Hematopoietic multipotent progenitor cell treated with erythropoietin and hydrocortisone succinate and interleukin-3 and kit ligand, for 8 days (in vitro differentiated cells): ENCODE measurements around the gene ZFX.
"Not testable (repeated sequence)": the region's sequence is repeated elsewhere in the genome, so short reads cannot be mapped to it uniquely, and the experiment has no call there.

Experiments
- DNase-seq: peaks from one replicate; pipeline ENCODE4 v3.0.0-alpha.2; 2015

ZFX gene

GRCh38 chrX:24153178-24153795 is 3.8 kb downstream of the ZFX start:
- no peak for DNase-seq

- peak; percentile 19 for DNase-seq
Observed at GRCh38 chrX:24153796-24154189, 4.3 kb downstream of the ZFX start.

DNA sequence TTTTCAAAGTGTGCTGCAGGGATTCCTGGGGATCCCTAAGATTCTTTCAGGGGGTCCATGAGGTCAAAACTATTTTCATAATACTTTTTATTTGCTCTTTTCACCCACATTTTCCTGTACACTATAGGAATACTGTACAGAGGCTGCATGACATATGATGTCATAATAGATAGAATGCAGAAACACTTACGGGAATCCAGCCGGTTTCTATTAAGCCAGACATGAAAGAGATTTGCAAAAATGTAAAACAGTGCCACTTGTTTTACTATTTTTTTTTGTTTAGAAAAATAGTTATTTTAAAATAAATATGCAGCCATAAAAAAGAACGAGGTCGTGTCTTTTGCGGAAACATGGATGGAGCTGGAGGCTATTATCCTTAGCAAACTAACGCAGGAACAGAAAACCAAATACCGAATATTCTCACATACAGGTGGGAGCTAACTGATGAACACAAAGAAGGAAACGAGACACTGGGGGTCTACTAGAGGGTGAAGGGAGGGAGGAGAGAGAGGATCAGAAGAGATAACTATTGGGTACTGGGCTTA is 5.0 kb downstream of the ZFX start:
- DNase-seq = no peak

GRCh38 chrX:24155747-24156146 is 6.2 kb downstream of the ZFX start:
- DNase-seq = not testable (repeated sequence)

DNA sequence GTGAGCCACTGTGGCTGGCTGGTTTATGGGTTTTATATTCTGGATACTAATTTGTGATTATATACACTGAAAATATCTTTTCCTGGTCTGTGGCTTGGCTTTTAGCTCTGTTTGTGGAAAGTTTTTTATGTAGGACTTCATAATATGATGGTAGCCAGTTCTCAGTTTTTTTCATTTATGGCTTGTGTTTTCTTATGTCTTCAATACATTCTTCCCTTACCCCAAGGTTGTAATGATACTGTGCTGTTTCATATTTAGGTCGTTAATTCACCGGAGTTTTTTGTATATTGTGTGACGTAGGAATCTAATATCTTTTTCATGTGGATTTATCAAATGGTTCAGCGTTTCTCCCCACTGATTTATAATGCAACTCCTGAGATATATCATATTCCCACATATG is 6.6 kb downstream of the ZFX start:
- DNase-seq = no peak

- no peak for DNase-seq
Observed at GRCh38 chrX:24158881-24159280, 9.4 kb downstream of the ZFX start.

DNA sequence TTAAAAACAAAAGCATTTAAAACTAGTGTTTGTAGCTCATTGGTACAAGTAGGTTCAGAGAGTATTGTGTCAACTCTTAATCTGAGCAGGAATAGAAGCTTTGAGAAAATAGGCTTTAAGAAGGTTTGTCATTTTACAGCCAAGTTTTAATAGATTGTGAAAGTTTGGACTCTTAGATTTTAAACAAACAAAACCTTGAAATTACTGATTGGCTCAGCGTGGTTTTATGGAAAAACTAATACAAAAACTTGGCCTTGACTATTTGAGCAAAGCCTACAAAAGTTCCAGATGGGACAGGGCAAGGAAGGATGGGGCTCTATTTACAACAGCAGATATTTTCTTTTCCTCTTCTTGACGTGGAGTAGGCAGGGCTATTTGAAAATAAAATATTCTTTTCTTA is 16.5 kb downstream of the ZFX start:
- no peak for DNase-seq

DNA sequence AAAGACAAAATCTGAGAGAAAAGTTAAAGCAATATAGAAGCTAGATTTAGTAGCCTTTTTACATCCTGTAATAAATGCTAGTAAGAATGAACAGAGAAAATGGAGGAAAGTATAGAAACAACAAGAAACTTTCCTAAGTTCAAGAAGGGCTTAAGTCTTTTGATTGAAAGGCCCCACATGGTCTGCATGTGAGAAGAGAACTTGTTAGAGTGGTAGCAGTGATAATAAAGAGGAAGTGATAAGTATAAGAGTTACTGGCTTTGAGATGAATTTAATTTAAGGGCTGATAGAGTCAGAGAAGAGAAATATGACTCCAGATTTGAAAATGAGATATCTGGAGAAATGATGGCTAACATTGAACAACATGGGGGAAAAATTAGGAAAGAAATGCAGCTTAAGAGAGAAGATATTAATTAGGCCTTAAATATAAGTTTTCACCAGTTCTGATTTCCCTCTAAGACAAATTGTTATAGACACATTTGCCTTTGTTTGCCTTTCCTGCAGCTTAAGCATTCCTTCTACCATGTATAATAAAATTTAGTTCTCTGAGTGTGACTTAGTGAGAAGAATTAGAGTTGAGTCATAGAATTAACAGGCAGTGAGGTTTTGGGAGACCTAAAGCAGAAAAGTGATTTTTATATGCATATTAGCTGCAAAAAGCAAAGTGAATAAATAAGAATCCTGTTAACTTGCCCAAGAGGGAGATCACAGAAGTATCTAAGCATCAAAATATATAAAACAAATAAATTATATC is 18.4 kb downstream of the ZFX start:
- peak; percentile 19 for DNase-seq

DNA sequence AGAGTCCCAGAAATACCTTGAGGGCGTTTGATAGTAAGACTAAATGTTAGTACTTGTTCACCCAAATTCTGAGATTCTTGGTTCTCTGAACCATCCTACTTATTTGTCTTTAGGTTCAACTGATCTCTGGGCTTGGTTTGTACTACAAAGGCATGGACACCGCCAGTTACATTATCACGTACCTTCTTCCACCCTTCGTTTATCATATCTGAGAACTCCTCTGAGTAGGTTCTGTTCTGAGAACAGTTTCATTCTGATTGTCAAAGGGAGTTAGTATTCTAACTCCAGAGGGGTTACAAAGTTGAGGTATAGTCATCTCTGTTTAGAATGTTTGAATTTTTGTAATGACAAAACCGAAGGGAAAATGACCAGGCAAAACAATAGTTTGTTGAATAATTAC is 19.3 kb downstream of the ZFX start:
- no peak for DNase-seq

DNA sequence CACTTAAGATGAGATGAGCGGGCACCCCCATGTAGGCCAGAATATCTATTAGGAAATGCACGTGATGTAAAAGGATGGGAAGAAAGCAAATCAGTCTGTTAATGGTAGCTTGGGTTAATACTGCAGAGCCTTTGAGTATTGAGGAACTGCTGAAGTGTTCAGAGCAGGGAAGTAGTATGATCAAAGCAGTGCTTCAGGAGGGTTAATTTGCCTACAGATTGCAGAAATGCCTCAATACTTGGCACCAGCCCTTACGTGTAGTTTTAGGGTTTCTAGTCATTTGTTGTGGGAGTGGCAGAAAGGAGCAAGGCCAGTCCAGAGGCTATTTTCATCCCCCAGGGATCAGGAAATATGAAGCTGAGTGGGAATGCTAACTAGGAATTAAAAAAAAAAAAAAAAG is 19.7 kb downstream of the ZFX start:
- DNase-seq = no peak

- no peak for DNase-seq
Observed at GRCh38 chrX:24173115-24173847, 23.8 kb downstream of the ZFX start.

DNA sequence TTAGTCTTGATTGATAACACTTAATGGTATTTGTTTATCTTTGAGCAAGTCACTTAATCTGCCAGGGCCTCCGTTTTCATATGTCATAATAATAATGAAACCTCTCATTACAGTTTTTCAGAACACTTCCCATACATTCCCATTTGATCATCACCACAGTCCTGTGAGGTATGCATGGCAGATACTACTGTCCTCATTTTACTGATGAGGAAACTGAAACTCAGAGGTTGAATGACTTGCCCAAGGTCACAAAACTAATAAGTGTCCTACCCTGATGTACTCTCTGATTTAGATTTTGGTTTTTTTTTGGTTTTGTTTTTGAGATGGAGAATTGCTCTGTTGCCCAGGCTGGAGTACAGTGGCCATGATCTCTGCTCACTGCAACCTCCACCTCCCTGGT is 25.7 kb downstream of the ZFX start:
- no peak for DNase-seq

GRCh38 chrX:24178441-24178840 is 28.9 kb downstream of the ZFX start:
- DNase-seq = no peak

DNA sequence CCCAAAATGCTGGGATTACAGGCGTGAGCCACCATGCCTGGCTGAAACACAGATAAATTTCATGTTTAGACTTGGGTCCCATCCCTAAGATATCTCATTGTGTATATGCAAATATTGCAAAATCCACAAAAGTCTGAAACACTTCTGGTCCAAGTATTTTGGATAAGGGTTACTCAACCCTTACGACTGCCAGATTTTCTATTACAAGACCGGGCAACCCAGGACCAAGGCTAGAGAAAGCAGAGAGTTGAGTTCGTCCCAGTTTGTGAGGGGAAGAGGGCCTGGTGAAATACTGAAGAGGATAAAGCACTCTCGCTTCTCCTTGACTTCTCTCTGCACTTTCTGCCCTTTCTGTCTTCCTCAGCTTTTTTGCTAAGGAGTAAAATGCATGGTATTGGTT is 34.5 kb downstream of the ZFX start:
- no peak for DNase-seq

DNA sequence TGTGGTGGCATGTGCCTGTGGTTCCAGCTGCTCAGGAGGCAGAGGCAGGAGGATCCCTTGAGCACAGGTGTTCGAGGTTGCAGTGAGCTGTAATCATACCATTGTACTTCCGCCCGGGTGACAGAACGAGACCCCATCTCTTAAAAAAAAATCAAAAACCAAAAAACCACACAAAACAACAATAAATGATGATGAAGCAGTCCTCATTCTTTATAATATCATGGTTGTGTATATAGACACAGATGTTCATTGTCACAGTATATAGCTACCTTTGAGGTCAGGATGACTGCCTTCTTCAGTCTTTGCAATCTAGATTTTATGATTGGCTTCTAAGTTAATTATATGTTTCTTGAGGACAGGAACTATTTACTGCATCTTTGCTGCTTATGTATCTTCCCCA is 37.0 kb downstream of the ZFX start:
- DNase-seq = no peak

DNA sequence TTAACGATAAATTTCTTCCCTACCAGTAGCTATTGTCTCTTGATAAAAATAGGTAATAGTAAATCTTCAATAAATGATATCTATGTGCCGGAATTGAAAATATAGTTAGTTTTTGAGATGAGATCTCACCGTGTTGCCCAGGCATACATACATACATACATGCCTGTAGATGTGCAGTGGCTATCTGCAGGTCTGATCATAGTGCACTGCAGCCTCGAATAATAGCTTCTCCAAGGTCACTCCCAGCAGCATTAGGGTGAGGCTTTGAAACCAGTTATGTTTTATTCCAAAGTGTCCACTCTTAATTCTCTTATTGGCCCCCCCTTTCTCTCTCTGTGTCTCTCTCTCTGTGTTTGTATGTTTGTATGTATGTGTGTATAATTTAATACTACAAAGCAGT is 37.5 kb downstream of the ZFX start:
- no peak for DNase-seq

DNA sequence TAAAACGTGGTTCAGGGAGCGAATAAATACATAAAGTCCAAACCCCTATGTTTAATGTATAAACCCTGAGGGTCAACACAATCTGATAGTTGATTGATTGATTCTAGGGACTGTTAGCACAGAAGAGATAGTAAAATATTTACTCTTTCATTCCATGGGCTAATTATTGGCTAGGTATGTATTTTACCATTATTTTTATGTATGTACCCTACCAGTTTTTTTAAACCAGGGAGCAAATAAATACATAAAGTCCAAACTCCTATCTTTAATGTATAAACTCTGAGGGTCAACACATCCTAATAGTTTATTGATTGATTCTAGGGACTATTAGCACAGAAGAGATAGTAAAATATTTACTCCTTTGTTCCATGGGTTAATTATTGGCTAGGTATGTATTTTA is 40.0 kb downstream of the ZFX start:
- DNase-seq = no peak

DNA sequence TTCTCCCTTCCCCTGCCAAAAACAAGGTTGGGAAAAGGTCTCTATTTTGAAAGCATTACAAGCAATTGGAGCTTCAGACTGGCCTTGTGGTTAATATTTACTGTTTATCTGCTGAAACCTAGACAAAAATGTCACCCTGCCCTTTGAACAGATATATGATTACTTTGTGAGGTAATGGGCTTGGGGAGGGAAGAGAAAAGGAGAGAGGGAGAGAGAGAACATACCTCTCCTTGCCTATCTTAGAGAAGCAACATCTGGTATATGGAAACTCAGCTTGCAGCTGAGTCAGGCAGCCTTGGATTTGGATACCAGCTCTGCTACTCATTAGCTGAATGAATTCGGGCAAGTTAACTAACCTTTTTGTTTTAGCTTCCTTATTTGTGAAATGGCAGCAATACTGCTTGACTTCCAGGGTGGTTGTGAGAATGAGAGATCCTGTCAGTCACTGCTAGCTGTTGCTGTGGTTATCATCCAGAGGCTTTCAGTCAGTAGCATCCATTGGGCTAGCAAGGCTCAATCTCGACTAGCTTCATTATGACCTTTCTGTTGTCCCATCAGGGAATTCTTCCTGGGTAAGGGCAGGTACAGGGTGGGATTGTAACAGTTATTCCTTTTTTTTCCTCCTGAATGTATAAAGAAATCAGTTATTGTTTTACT is 41.1 kb downstream of the ZFX start:
- DNase-seq = peak; percentile 14

GRCh38 chrX:24196509-24196908 is 47.0 kb downstream of the ZFX start:
- no peak for DNase-seq

- no peak for DNase-seq
Observed at GRCh38 chrX:24198101-24198500, 48.6 kb downstream of the ZFX start.

DNA sequence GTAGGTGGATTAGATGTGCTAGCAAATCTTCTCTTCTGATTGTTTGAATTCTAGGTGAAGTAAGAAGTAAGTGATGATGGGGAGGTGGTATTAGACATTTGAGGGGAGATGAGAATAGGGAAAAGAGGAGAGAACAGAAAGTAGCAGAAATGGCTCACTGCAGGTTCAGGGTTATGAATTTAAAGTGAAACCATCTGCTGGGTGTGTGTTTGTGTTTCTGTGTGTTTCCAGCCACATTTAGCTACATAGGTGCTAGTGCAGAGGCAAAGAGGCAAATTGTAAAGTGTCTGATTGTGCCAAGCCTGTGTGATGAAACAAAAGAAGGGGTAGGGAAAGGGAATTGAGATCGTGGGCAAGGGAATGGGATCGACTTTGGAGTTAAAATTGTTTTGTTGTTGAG is 50.6 kb downstream of the ZFX start:
- DNase-seq = no peak

DNA sequence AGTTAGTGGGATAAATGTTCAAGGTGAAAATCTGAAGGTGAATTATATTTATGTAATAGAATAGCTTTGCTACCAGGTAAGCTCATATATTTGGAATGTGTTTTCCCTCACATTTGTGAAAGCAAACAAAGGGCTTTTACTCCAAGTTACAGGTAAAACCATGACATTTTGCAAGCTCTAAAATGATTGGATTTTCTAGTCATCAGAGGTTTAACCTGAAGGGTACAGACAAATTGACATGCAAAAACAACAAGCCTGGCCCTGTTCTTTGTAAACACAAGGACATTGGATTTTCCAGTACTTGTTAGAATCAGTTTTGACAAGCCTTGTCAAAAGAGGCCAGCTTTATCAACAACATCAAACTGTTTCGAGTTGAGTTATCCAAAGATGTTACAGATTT is 51.7 kb downstream of the ZFX start:
- no peak for DNase-seq

DNA sequence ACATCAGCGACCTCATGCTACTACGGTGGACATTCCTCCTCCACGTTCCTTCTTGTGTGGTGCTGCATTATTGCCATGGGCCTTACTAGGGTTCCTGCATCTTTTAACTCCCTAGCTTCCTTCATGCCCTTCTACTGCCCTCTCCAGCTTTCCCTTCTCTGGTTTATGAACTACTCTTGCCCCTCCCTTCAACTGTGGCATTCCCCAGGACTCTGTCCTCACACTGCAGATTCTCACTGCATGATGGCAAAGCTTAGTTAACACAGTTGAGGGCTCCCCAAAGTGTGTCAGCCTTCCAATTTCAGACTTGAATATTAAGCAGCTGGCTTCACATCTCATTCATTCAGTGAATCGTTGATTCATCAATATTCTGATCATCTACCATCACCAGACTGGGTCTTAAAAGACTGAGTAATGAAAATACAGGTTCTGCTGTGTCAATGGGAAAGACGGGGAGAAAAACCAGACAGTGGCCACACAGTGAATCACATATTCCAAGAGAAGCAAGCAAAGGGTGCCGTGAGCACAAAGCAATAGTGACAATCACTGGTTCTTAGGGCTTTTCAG is 53.0 kb downstream of the ZFX start:
- DNase-seq = no peak
